HL-60/S4 (cell line): ENCODE measurements around the gene ICA1.

ENCODE experiments used
- in situ Hi-C: fragments of 300-500 bp; cut with MboI; formaldehyde crosslinking; loops from 2 replicates; pipeline ENCODE4 v1.14.3; 2022; ENCODE audit warnings: low sequenced_read_pairs

Gene ICA1

GRCh38 chr7:8261711-8262695 lies at the start of gene ICA1:
Gene ICA1, minus strand, starts transcription at chr7:8262167. Its CDS starts 26,241 bp downstream, at chr7:8235926.
- in situ Hi-C loops = no loop called here

GRCh38 chr7:8310876-8311275 lies 48.9 kb upstream of the ICA1 start:
- in situ Hi-C loops = no loop called here

DNA sequence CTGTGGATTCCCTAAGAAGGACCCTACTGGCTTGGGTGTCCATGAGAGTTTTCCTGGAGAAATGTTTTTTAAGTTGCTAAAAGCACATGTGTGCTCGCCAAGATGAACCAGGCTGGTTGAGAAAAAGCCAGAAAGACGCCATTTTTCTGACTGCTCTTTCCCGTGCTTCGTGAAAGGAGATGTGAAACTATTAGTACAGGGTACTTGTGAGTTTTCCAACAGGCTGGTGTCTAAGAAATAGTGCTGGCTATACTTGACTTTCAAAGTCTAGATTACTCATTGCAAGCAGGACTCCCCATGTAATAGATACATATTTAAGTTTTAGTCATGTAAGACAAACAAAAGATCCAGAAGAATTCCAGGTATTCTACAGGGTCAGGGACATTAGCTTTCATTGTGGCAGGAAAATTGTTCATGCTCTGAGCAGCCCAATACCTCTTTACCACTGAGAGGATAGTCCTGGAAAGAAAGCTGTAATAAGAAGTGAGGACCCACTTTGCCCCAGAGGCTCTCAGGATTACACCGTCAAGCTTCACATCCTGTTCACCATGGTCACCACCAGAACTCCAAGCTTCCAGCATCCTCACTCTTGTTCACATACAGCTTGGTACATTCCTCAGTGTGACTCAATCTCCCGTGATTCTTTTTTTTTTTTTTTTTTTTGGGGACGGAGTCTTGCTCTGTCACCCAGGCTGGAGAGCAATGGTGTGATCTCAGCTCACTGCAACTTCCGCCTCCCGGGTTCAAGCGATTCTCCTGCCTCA lies 43.8 kb upstream of the ICA1 start:
- in situ Hi-C loops = no loop called here

DNA sequence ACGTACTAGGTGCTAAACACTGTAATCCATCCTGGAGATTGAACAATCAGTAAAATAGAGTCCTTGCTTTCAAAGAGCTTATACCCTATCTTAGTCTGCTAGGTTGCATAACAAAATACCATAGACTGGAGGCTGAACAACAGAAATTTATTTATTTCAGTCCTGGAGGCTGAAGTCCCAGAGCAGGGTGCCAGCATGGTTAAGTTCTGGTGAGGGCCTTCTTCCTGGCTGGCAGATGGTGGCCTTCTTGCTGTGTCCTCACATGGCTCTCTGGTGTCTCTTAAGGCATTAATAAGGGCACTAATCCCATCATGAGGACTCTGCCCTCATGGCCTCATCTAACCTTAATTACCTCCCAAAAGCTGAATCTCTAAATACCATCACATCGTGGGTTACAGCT lies 43.1 kb upstream of the ICA1 start:
- in situ Hi-C loops = no loop called here

- in situ Hi-C loops = no loop called here
These were observed 42.0 kb upstream of the ICA1 start for GRCh38 chr7:8303904-8304528.

DNA sequence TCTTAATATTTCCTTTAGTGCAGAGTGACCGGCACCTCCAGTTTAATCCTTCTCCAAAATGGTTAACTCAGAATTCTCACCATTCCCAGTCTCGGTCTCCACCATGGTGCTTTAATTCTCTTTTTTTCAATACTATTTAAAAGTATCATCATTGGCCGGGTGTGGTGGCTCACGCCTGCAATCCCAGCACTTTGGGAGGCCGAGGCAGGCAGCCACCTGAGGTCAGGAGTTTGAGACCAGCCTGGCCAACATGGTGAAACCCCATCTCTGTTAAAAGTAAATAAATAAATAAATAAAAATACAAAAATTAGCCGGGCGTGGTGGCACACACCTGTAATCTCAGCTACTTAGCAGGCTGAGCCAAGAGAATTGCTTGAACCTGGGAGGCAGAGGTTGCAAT lies 35.1 kb upstream of the ICA1 start:
- in situ Hi-C loops = loop anchor here (25.0 kb wide), 1 partner anchor 1335 kb away; no protein-coding TSS in a partner anchor

GRCh38 chr7:8296362-8296659 lies 34.3 kb upstream of the ICA1 start:
- in situ Hi-C loops = loop anchor here (25.0 kb wide), 1 partner anchor 1334 kb away; no protein-coding TSS in a partner anchor

DNA sequence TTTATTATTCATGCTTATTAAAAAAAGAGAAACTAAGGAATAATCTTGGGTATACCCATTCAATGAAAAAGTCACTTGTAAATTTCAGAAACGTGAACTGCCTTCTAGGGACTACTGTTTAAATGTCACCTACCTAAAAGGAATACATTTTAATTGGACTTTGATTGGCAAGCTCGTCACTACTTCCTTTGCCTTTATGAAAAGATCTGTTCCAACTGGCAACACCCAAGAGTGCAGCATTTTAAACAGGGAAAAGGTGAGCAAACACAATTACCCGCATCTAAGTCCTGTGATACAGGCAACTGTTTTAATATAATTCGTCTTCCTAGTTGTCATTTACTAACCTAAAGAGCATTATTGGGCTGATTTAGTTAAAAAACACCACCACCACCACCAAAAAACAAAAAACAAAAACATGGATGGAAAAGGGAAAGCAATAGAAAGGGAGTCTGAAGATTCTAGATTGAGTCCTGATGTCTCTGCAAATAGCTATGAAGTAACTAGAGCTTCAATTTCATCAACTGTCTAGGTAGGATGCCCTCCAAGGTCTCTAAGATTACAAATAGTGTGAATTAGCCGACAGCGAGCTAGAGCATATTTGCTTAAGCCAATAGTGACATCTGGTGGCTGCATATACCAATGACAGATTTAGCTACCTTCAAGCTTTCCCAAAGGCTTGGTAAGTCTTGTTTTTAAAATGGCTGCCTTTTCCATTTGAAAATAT lies 33.8 kb upstream of the ICA1 start:
- in situ Hi-C loops = loop anchor here (25.0 kb wide), 1 partner anchor 1333 kb away; no protein-coding TSS in a partner anchor

- in situ Hi-C loops = loop anchor here (25.0 kb wide), 1 partner anchor 1329 kb away; no protein-coding TSS in a partner anchor
These were observed 29.6 kb upstream of the ICA1 start for GRCh38 chr7:8291397-8292141.

- in situ Hi-C loops = loop anchor here (25.0 kb wide), 1 partner anchor 1328 kb away; no protein-coding TSS in a partner anchor
These were observed 28.8 kb upstream of the ICA1 start for GRCh38 chr7:8290645-8291308.

DNA sequence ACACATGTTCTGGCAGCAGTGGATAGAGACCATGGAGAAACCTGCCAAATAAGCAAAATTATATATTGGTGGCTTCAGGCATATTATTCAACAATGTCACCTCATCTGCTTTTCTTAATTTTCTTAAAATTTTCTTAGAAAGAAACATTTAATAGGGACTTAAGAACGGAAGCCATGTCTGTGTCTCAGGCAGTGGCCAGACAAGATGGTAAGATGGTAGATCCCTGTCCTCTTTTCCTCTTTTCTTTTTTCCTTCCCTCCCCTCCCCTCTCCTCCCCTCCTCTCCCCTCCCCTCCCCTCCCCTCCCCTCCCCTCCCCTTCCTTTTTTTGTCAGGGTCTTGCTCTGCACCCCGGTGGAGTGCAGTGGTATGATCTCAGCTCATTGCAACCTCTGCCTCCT lies 24.2 kb upstream of the ICA1 start:
- in situ Hi-C loops = loop anchor here (25.0 kb wide), 1 partner anchor 1324 kb away; no protein-coding TSS in a partner anchor

GRCh38 chr7:8285155-8285554 lies 23.2 kb upstream of the ICA1 start:
- in situ Hi-C loops = loop anchor here (25.0 kb wide), 1 partner anchor 1323 kb away; no protein-coding TSS in a partner anchor

- in situ Hi-C loops = loop anchor here (25.0 kb wide), 1 partner anchor 1322 kb away; no protein-coding TSS in a partner anchor
These were observed 22.6 kb upstream of the ICA1 start for GRCh38 chr7:8284606-8285005.

DNA sequence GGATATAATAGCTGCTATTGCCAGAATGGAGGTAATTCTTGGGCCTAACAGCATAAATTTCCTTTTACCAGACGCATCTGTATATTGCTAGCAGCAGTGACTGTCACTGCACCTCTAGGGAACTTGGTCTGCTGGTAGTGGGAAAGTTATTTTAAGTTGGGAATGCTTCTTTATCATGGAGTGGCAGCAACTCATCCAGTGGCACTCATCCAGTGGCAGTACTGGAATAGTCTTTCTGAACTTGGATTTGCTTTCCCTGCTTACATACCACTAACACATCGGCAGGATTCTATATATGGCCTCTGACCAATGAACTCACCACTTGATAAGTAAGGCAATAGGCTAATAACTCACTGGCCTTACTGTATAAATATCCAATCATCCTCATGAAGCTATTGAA lies 22.0 kb upstream of the ICA1 start:
- in situ Hi-C loops = loop anchor here (25.0 kb wide), 1 partner anchor 1322 kb away; no protein-coding TSS in a partner anchor

GRCh38 chr7:8282871-8283270 lies 20.9 kb upstream of the ICA1 start:
- in situ Hi-C loops = loop anchor here (25.0 kb wide), 1 partner anchor 1321 kb away; no protein-coding TSS in a partner anchor

DNA sequence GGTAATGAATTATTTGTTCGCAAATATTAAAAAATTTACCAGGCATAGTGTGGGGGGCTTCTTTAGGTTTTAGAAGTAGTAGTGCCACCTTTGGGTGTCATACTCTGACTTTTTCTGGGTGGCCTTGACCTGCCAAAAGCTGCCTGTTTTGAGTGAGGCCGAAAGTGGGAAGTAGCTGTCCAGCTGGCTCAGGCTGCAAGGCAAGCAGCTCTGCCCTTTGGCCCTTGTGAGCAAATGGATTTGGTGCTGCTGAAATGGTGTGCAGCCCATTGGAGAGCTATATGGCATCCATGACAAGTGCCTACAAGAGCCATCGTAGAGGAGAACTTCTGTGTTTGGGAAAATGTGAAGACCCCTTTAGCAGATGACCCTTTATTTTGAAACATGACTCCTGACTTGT lies 20.2 kb upstream of the ICA1 start:
- in situ Hi-C loops = loop anchor here (25.0 kb wide), 1 partner anchor 1320 kb away; no protein-coding TSS in a partner anchor

DNA sequence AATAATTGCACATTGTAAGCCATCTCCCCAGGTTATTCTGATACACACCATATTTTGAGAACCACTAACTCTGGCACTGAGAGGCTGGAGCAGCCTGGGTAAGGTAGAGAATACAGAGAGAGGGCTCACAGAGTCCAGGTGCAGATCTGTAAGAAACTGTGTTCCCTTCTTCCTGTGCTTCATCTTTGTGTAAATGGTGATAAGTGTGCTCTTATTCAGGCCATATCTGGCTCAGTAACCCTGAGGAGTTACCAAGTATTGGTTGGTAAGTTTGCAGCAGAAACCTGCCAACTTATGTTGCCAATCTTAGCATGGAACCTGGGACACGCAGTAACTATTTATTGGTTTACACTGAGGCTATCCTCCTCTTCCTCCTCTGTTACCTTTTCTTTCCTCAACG lies 16.2 kb upstream of the ICA1 start:
- in situ Hi-C loops = loop anchor here (25.0 kb wide), 1 partner anchor 1316 kb away; no protein-coding TSS in a partner anchor

- in situ Hi-C loops = loop anchor here (25.0 kb wide), 1 partner anchor 1315 kb away; no protein-coding TSS in a partner anchor
These were observed 15.5 kb upstream of the ICA1 start for GRCh38 chr7:8277394-8277982.
